HEK293T (cell line): Measurements from ENCODE around the gene CRYM.

Experiments
- CTCF ChIA-PET: fragments of 350-600 bp; formaldehyde crosslinking; extraction: SDS; loops from one replicate; lab custom pipeline; 2021; ENCODE audit warnings: antibody characterized with exemption, inconsistent platforms; lab: Yijun Ruan, JAX
- POLR2A ChIA-PET: fragments of 350-600 bp; formaldehyde crosslinking; extraction: SDS; loops from one replicate; lab custom pipeline; 2020; ENCODE audit warnings: antibody characterized with exemption, inconsistent platforms; lab: Yijun Ruan, JAX
- DNase-seq: peaks from one replicate; pipeline ENCODE4 v3.0.0; 2012; ENCODE audit warnings: mixed read lengths; ENCODE audit errors: extremely low spot score
- ARNT ChIP-seq: fragments of 450-650 bp; IDR thresholded peaks from 2 replicates; pipeline ENCODE4 v1.6.1; 2017; ENCODE audit warnings: mild to moderate bottlenecking
- BHLHE40 ChIP-seq: fragments of 450-650 bp; IDR thresholded peaks from 2 replicates; pipeline ENCODE4 v1.6.1; 2016; ENCODE audit warnings: mild to moderate bottlenecking, moderate library complexity, borderline replicate concordance
- CTBP1 ChIP-seq: fragments of 450-650 bp; IDR thresholded peaks from 2 replicates; pipeline ENCODE4 v1.6.1; 2016; ENCODE audit warnings: borderline replicate concordance
- ELF4 ChIP-seq: fragments of 450-650 bp; IDR thresholded peaks from 2 replicates; pipeline ENCODE4 v1.6.1; 2017; ENCODE audit warnings: antibody characterized with exemption
- FOXA1 ChIP-seq: fragments of 450-650 bp; IDR thresholded peaks from 2 replicates; pipeline ENCODE4 v1.6.1; 2016; ENCODE audit warnings: mild to moderate bottlenecking
- FOXK2 ChIP-seq: fragments of 450-650 bp; IDR thresholded peaks from 2 replicates; pipeline ENCODE4 v1.6.1; 2016; ENCODE audit warnings: mild to moderate bottlenecking
- FOXM1 ChIP-seq: fragments of 450-650 bp; IDR thresholded peaks from 2 replicates; pipeline ENCODE4 v1.6.1; 2017; ENCODE audit warnings: mild to moderate bottlenecking, borderline replicate concordance
- HDGF ChIP-seq: fragments of 450-650 bp; IDR thresholded peaks from 2 replicates; pipeline ENCODE4 v1.6.1; 2017; ENCODE audit warnings: antibody characterized with exemption, borderline replicate concordance
- L3MBTL2 ChIP-seq: fragments of 450-650 bp; conservative IDR thresholded peaks from 2 replicates; pipeline ENCODE4 v1.6.1; 2016; ENCODE audit warnings: mild to moderate bottlenecking
- LEF1 ChIP-seq: fragments of 450-650 bp; IDR thresholded peaks from 2 replicates; pipeline ENCODE4 v1.6.1; 2017; ENCODE audit warnings: mild to moderate bottlenecking, borderline replicate concordance
- NFRKB ChIP-seq: fragments of 450-650 bp; IDR thresholded peaks from 2 replicates; pipeline ENCODE4 v1.6.1; 2016; ENCODE audit warnings: mild to moderate bottlenecking, moderate library complexity
- PKNOX1 ChIP-seq: fragments of 450-650 bp; IDR thresholded peaks from 2 replicates; pipeline ENCODE4 v1.6.1; 2016
- SP1 ChIP-seq: fragments of 450-650 bp; IDR thresholded peaks from 2 replicates; pipeline ENCODE4 v1.6.1; 2017
- SUZ12 ChIP-seq: fragments of 450-650 bp; IDR thresholded peaks from 2 replicates; pipeline ENCODE4 v1.6.1; 2016; ENCODE audit warnings: mild to moderate bottlenecking
- TARDBP ChIP-seq: fragments of 450-650 bp; IDR thresholded peaks from 2 replicates; pipeline ENCODE4 v1.6.1; 2016
- ZNF384 ChIP-seq: fragments of 450-650 bp; IDR thresholded peaks from 2 replicates; pipeline ENCODE4 v1.6.1; 2016

Gene CRYM

GRCh38 chr16:21226749-21227148, 51.3 kb downstream of the CRYM start:
- CTCF ChIA-PET, result no interaction called here
- TF ChIP-seq ARNT (no peak), ZNF384 (no peak), BHLHE40 (no peak), FOXM1 (no peak), FOXK2 (no peak), L3MBTL2 (no peak)

GRCh38 chr16:21224800-21225199, 53.3 kb downstream of the CRYM start:
- ChIA-PET CTCF (no interaction called here), POLR2A (no interaction called here)
- TF ChIP-seq NFRKB (no peak), HDGF (no peak), LEF1 (no peak), ARNT (no peak), TARDBP (no peak), SUZ12 (no peak), PKNOX1 (no peak), ELF4 (no peak), BHLHE40 (no peak), FOXA1 (no peak), CTBP1 (no peak), FOXK2 (no peak), SP1 (no peak), FOXM1 (no peak), ZNF384 (no peak), L3MBTL2 (no peak)
- no peak for DNase-seq

More at GRCh38 chr16:21226749-21227148, 51.3 kb downstream of the CRYM start:
- DNase-seq, result no peak
- POLR2A ChIA-PET, result no interaction called here

GRCh38 chr16:21223787-21224186, 54.3 kb downstream of the CRYM start:
- ChIA-PET POLR2A (no interaction called here), CTCF (no interaction called here)
- TF ChIP-seq FOXK2 (no peak), CTBP1 (no peak), NFRKB (no peak), ELF4 (no peak), ZNF384 (no peak), PKNOX1 (no peak), HDGF (no peak), SP1 (no peak), ARNT (no peak), FOXM1 (no peak)
- no peak for DNase-seq

GRCh38 chr16:21222495-21223337, 55.4 kb downstream of the CRYM start:
- TF ChIP-seq FOXK2 (no peak), LEF1 (no peak), ARNT (no peak), NFRKB (no peak), PKNOX1 (no peak), ELF4 (no peak), HDGF (no peak), ZNF384 (no peak), SUZ12 (no peak), CTBP1 (no peak), L3MBTL2 (no peak), BHLHE40 (no peak), FOXA1 (no peak), FOXM1 (no peak), SP1 (no peak)
- CTCF ChIA-PET, result no interaction called here
- no peak for DNase-seq
- POLR2A ChIA-PET, result no interaction called here

- ChIA-PET CTCF (no interaction called here), POLR2A (no interaction called here)
- DNase-seq, result no peak
- TF ChIP-seq FOXA1, result no peak
Observed at GRCh38 chr16:21219551-21219950, 58.5 kb downstream of the CRYM start.

- ChIA-PET CTCF (no interaction called here), POLR2A (no interaction called here)
- TF ChIP-seq LEF1 (no peak), HDGF (no peak)
- DNase-seq, result no peak
Observed at GRCh38 chr16:21218153-21218552, 59.9 kb downstream of the CRYM start.

GRCh38 chr16:21217121-21217520, 61.0 kb downstream of the CRYM start:
- ChIA-PET CTCF (interaction anchor here (0.7 kb wide), 1 partner anchor 60 kb away, joined by 5 read pairs; no protein-coding TSS in a partner anchor), POLR2A (no interaction called here)
- no peak for DNase-seq
- no peak for TF ChIP-seq ZNF384
- no peak for TF ChIP-seq ELF4
- no peak for TF ChIP-seq NFRKB
- TF ChIP-seq ARNT, result no peak
- no peak for TF ChIP-seq FOXK2
- TF ChIP-seq LEF1, result no peak
- TF ChIP-seq TARDBP, result no peak
- TF ChIP-seq SUZ12, result no peak
- TF ChIP-seq HDGF, result no peak
- TF ChIP-seq FOXM1, result no peak
- no peak for TF ChIP-seq SP1
- TF ChIP-seq L3MBTL2, result no peak
- no peak for TF ChIP-seq FOXA1
